SH-SY5Y (cell line): ENCODE measurements around the gene FUT8.

Experiments
- GATA2 ChIP-seq: IDR thresholded peaks from 2 replicates; pipeline ENCODE4 v1.6.1; 2011; ENCODE audit warnings: mild to moderate bottlenecking, low read depth, low read length
- GATA3 ChIP-seq: IDR thresholded peaks from 2 replicates; pipeline ENCODE4 v1.6.1; 2011; ENCODE audit warnings: low read depth, mild to moderate bottlenecking, low read length, moderate library complexity

- TF ChIP-seq GATA3 (no peak), GATA2 (no peak)
Measured at GRCh38 chr14:65476942-65477318, 64.4 kb downstream of the FUT8 start.
